Activated T-helper 17 cell treated with anti-CD3 and anti-CD28 coated beads, Interleukin-2, amount 50 U/mL, for 72 hours (primary cell): ENCODE data around the gene MPC1. TPM values are rescaled to one million over a fixed set of nuclear protein-coding genes. Genes with fewer than 3 reads are reported as not detected.
A peak's percentile ranks its signal among the peaks of the same experiment; 100 is the strongest.
"Not testable (repeated sequence)": the region's sequence is repeated elsewhere in the genome, so short reads cannot be mapped to it uniquely, and the experiment has no call there.

Experiments used
- ATAC-seq: fragments of 150-1000 bp; cut with Tn5 transposase; replicated peaks from 2 replicates; pipeline ENCODE4 v1.10.0; 2021; ENCODE audit warnings: mild to moderate bottlenecking, moderate library complexity
- H3K27ac Mint-ChIP-seq: one replicate; pipeline ENCODE4 v1.8.0; 2022; ENCODE audit warnings: mixed read lengths
- H3K27me3 Mint-ChIP-seq: one replicate; pipeline ENCODE4 v1.8.0; 2022; ENCODE audit warnings: mixed read lengths
- H3K36me3 Mint-ChIP-seq: one replicate; pipeline ENCODE4 v1.8.0; 2022; ENCODE audit warnings: low read depth, mild to moderate bottlenecking, mixed read lengths
- H3K4me1 Mint-ChIP-seq: one replicate; pipeline ENCODE4 v1.8.0; 2022; ENCODE audit warnings: mixed read lengths
- H3K4me3 Mint-ChIP-seq: one replicate; pipeline ENCODE4 v1.8.0; 2022; ENCODE audit warnings: mild to moderate bottlenecking, mixed read lengths
- H3K9me3 Mint-ChIP-seq: one replicate; pipeline ENCODE4 v1.8.0; 2022; ENCODE audit warnings: mixed read lengths
- total RNA-seq, 2 donors: library from RNA; stranded (reverse); gene quantifications; one replicate each; pipeline ENCODE4 v1.2.3, GENCODE V29; 2022

Gene MPC1
- total RNA-seq, 2 donors from 2014 or later: 6.5 to 15.9 TPM

- no peaks in the 10 kb centered on the region for H3K36me3 Mint-ChIP-seq
- H3K9me3 Mint-ChIP-seq: no peaks in the 10 kb centered on the region
- H3K4me1 Mint-ChIP-seq: no peaks in the 10 kb centered on the region
- no peak for ATAC-seq
- H3K27me3 Mint-ChIP-seq: peaks cover 6% of the 10 kb centered on the region
- H3K4me3 Mint-ChIP-seq: no peak overlapping the region
- no peak overlapping the region for H3K27ac Mint-ChIP-seq
Observed at GRCh38 chr6:166395351-166395750, 12.6 kb upstream of the MPC1 start.

GRCh38 chr6:166394036-166394892 is 11.5 kb upstream of the MPC1 start:
- Mint-ChIP-seq H3K36me3 (no peaks in the 10 kb centered on the region), H3K27ac (no peak overlapping the region), H3K27me3 (peaks cover 6% of the 10 kb centered on the region), H3K4me1 (no peaks in the 10 kb centered on the region), H3K4me3 (no peak overlapping the region), H3K9me3 (no peaks in the 10 kb centered on the region)
- ATAC-seq: no peak

- Mint-ChIP-seq H3K9me3 (no peaks in the 10 kb centered on the region), H3K4me1 (no peaks in the 10 kb centered on the region), H3K27me3 (peaks cover 3% of the 10 kb centered on the region), H3K36me3 (no peaks in the 10 kb centered on the region), H3K4me3 (no peak overlapping the region), H3K27ac (no peak overlapping the region)
- ATAC-seq: no peak
Observed at GRCh38 chr6:166393535-166393823, 10.7 kb upstream of the MPC1 start.

GRCh38 chr6:166392755-166393534 is 10.2 kb upstream of the MPC1 start:
- not testable (repeated sequence) for H3K9me3 Mint-ChIP-seq, H3K4me1 Mint-ChIP-seq

GRCh38 chr6:166389119-166389518 is 6.4 kb upstream of the MPC1 start:
- Mint-ChIP-seq H3K27me3 (peaks cover 2% of the 10 kb centered on the region), H3K27ac (no peak overlapping the region), H3K36me3 (no peaks in the 10 kb centered on the region), H3K9me3 (no peaks in the 10 kb centered on the region), H3K4me3 (no peak overlapping the region), H3K4me1 (no peaks in the 10 kb centered on the region)
- ATAC-seq: no peak

More at GRCh38 chr6:166392755-166393534, 10.2 kb upstream of the MPC1 start:
- not testable (repeated sequence) for H3K27ac Mint-ChIP-seq, H3K4me3 Mint-ChIP-seq, ATAC-seq, H3K27me3 Mint-ChIP-seq, H3K36me3 Mint-ChIP-seq

GRCh38 chr6:166388290-166389004 is 5.7 kb upstream of the MPC1 start:
- no peaks in the 10 kb centered on the region for H3K27me3 Mint-ChIP-seq
- no peaks in the 10 kb centered on the region for H3K36me3 Mint-ChIP-seq
- ATAC-seq: no peak
- no peak overlapping the region for H3K4me3 Mint-ChIP-seq
- H3K27ac Mint-ChIP-seq: no peak overlapping the region
- H3K9me3 Mint-ChIP-seq: no peaks in the 10 kb centered on the region
- H3K4me1 Mint-ChIP-seq: no peaks in the 10 kb centered on the region

- Mint-ChIP-seq H3K36me3 (no peaks in the 10 kb centered on the region), H3K4me1 (no peaks in the 10 kb centered on the region), H3K4me3 (no peak overlapping the region), H3K27me3 (no peaks in the 10 kb centered on the region), H3K27ac (no peak overlapping the region), H3K9me3 (no peaks in the 10 kb centered on the region)
- no peak for ATAC-seq
Observed at GRCh38 chr6:166387642-166388289, 5.0 kb upstream of the MPC1 start.

GRCh38 chr6:166387098-166387497 is 4.4 kb upstream of the MPC1 start:
- H3K27ac Mint-ChIP-seq, H3K27me3 Mint-ChIP-seq, H3K4me3 Mint-ChIP-seq, H3K9me3 Mint-ChIP-seq, H3K36me3 Mint-ChIP-seq, ATAC-seq, H3K4me1 Mint-ChIP-seq: not testable (repeated sequence)

GRCh38 chr6:166386111-166386510 is 3.4 kb upstream of the MPC1 start:
- Mint-ChIP-seq H3K27me3 (no peaks in the 10 kb centered on the region), H3K27ac (no peak overlapping the region), H3K4me1 (peaks cover 5% of the 10 kb centered on the region), H3K4me3 (no peak overlapping the region), H3K9me3 (no peaks in the 10 kb centered on the region), H3K36me3 (no peaks in the 10 kb centered on the region)
- no peak for ATAC-seq

- not testable (repeated sequence) for ATAC-seq, H3K9me3 Mint-ChIP-seq, H3K4me1 Mint-ChIP-seq, H3K27ac Mint-ChIP-seq, H3K36me3 Mint-ChIP-seq, H3K27me3 Mint-ChIP-seq
- peak overlapping the region; percentile 79 for H3K4me3 Mint-ChIP-seq
Observed at GRCh38 chr6:166383802-166384363, 1.1 kb upstream of the MPC1 start.

GRCh38 chr6:166382500-166382932 is 224 bp downstream of the MPC1 start:
- H3K4me1 Mint-ChIP-seq: peaks cover 6% of the 10 kb centered on the region
- no peak for ATAC-seq

GRCh38 chr6:166381733-166382499 is 824 bp downstream of the MPC1 start:
- Mint-ChIP-seq H3K27me3 (no peaks in the 10 kb centered on the region), H3K27ac (peak overlapping the region; percentile 84), H3K4me3 (peak overlapping the region; percentile 90), H3K4me1 (peaks cover 6% of the 10 kb centered on the region), H3K36me3 (no peaks in the 10 kb centered on the region), H3K9me3 (no peaks in the 10 kb centered on the region)
- ATAC-seq: peak; percentile 47

More at GRCh38 chr6:166382500-166382932, 224 bp downstream of the MPC1 start:
- H3K4me3 Mint-ChIP-seq: peak overlapping the region; percentile 90
- no peaks in the 10 kb centered on the region for H3K9me3 Mint-ChIP-seq
- no peaks in the 10 kb centered on the region for H3K36me3 Mint-ChIP-seq
- H3K27ac Mint-ChIP-seq: no peak overlapping the region
- no peaks in the 10 kb centered on the region for H3K27me3 Mint-ChIP-seq

- H3K27me3 Mint-ChIP-seq: no peaks in the 10 kb centered on the region
- no peaks in the 10 kb centered on the region for H3K9me3 Mint-ChIP-seq
- H3K27ac Mint-ChIP-seq: peak overlapping the region; percentile 84
- no peak for ATAC-seq
- peaks cover 6% of the 10 kb centered on the region for H3K4me1 Mint-ChIP-seq
- H3K36me3 Mint-ChIP-seq: no peaks in the 10 kb centered on the region
- peak overlapping the region; percentile 90 for H3K4me3 Mint-ChIP-seq
Observed at GRCh38 chr6:166381381-166381732, 1.4 kb downstream of the MPC1 start.
